Breast epithelium (tissue), 3 donors: ENCODE data around the gene NEBL.

Experiments used
- POLR2A ChIP-seq: fragments of 450-650 bp; IDR thresholded peaks from one replicate; pipeline ENCODE4 v1.6.1; 2016; ENCODE audit warnings: antibody characterized with exemption, mild to moderate bottlenecking, moderate library complexity
- POLR2AphosphoS5 ChIP-seq, 3 donors: sonication (generic); formaldehyde crosslinking; IDR thresholded peaks; one replicate each; pipeline ENCODE4 v1.6.1; 2017; ENCODE audit warnings: antibody characterized with exemption in 3 of 3
- TF ChIP-seq, protein P1 (sequence below), 3 donors: fragments of 450-650 bp; IDR thresholded peaks; one replicate each; pipeline ENCODE4 v1.5.1; 2016 to 2017; ENCODE audit warnings: antibody characterized with exemption in 3 of 3, mild to moderate bottlenecking in 3 of 3, moderate library complexity in 3 of 3

- TF ChIP-seq, protein P1, sequence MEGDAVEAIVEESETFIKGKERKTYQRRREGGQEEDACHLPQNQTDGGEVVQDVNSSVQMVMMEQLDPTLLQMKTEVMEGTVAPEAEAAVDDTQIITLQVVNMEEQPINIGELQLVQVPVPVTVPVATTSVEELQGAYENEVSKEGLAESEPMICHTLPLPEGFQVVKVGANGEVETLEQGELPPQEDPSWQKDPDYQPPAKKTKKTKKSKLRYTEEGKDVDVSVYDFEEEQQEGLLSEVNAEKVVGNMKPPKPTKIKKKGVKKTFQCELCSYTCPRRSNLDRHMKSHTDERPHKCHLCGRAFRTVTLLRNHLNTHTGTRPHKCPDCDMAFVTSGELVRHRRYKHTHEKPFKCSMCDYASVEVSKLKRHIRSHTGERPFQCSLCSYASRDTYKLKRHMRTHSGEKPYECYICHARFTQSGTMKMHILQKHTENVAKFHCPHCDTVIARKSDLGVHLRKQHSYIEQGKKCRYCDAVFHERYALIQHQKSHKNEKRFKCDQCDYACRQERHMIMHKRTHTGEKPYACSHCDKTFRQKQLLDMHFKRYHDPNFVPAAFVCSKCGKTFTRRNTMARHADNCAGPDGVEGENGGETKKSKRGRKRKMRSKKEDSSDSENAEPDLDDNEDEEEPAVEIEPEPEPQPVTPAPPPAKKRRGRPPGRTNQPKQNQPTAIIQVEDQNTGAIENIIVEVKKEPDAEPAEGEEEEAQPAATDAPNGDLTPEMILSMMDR (IDR thresholded peaks at IDR 0.05) = no peak
- no peak for TF ChIP-seq POLR2A
- no peak for TF ChIP-seq POLR2AphosphoS5 (IDR thresholded peaks at IDR 0.05)
These were observed 101.7 kb downstream of the NEBL start for GRCh38 chr10:20795391-20795790.
